SU-DHL-6 (cell line): Measurements from ENCODE around the gene NOL3.

ENCODE experiments used
- EZH2phosphoT487 ChIP-seq: fragments of 200-600 bp; sonication (generic), shearing (Covaris generic); conservative IDR thresholded peaks from 2 replicates; pipeline ENCODE4 v1.6.1; 2018; ENCODE audit warnings: mild to moderate bottlenecking, antibody characterized with exemption, low read length, moderate library complexity, mixed read lengths
- TF ChIP-seq, protein P1 (sequence below): fragments of 200-600 bp; sonication (generic); IDR thresholded peaks from one replicate; pipeline ENCODE4 v1.5.1; 2017; ENCODE audit warnings: antibody characterized with exemption, mild to moderate bottlenecking, low read length, moderate library complexity; ENCODE audit not compliant: insufficient read depth, poor library complexity, severe bottlenecking

DNA sequence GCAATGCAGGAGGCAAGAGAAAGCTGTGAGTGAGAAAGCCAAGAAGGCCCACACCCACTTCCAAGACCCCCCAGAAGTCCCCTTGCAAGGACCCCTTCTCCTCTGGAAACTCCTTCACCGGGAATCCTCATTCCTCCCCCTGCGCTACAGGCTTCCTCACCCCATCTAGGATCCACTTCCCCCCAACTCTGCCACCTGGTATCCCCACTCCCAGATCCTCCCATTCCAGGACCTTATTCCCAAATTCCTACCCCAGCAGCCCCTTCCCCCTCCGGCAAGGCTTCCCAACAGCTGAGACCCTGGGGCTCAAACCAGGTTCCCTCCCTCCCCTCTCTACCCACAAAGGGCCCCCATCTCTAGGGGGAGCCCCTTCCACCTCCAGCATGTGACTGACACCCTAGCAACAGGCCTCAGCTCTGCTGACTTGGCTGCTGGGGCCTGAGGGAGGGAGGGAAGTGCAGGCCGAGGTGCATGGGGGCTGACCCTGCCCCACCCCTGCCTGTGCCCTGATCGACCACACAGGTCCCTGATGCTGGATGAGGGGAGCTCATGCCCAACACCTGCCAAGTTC, 3.7 kb upstream of the NOL3 start:
- TF ChIP-seq, protein P1, sequence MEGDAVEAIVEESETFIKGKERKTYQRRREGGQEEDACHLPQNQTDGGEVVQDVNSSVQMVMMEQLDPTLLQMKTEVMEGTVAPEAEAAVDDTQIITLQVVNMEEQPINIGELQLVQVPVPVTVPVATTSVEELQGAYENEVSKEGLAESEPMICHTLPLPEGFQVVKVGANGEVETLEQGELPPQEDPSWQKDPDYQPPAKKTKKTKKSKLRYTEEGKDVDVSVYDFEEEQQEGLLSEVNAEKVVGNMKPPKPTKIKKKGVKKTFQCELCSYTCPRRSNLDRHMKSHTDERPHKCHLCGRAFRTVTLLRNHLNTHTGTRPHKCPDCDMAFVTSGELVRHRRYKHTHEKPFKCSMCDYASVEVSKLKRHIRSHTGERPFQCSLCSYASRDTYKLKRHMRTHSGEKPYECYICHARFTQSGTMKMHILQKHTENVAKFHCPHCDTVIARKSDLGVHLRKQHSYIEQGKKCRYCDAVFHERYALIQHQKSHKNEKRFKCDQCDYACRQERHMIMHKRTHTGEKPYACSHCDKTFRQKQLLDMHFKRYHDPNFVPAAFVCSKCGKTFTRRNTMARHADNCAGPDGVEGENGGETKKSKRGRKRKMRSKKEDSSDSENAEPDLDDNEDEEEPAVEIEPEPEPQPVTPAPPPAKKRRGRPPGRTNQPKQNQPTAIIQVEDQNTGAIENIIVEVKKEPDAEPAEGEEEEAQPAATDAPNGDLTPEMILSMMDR = no peak
- TF ChIP-seq EZH2phosphoT487 = no peak
